Measurements from ENCODE around the gene KRT6A. TPM values are rescaled to one million over a fixed set of nuclear protein-coding genes. Genes with fewer than 3 reads are reported as not detected.
"Not testable (repeated sequence)": the region's sequence is repeated elsewhere in the genome, so short reads cannot be mapped to it uniquely, and the experiment has no call there.

KRT6A gene
- total RNA-seq, 1 experiment from 2014 or later: not detected

- no peaks in the 10 kb centered on the region for H3K4me1 ChIP-seq
- no peak overlapping the region for H3K27ac ChIP-seq
- H3K27me3 ChIP-seq: 0 out of 2 replicates have a peak, but pooled peaks cover 3% of the 10 kb centered on the region
- 0 out of 2 replicates have a peak, but pooled peaks cover 3% of the 10 kb centered on the region for H3K9me3 ChIP-seq (replicated peaks)
- DNase-seq: no peak
- no peak overlapping the region for H3K4me3 ChIP-seq
- no peaks in the 10 kb centered on the region for H3K36me3 ChIP-seq
These were observed 13.0 kb downstream of the KRT6A start for GRCh38 chr12:52480073-52480472.

- Histone ChIP-seq H3K4me1 (no peaks in the 10 kb centered on the region), H3K9me3 (replicated peaks) (no peaks in the 10 kb centered on the region), H3K27ac (no peak overlapping the region), H3K4me3 (no peak overlapping the region), H3K36me3 (no peaks in the 10 kb centered on the region), H3K27me3 (0 out of 2 replicates have a peak, but pooled peaks cover 3% of the 10 kb centered on the region)
- no peak for DNase-seq
These were observed 15.4 kb downstream of the KRT6A start for GRCh38 chr12:52477651-52478050.

- Histone ChIP-seq H3K27ac (no peak overlapping the region), H3K9me3 (replicated peaks) (no peaks in the 10 kb centered on the region), H3K36me3 (no peaks in the 10 kb centered on the region), H3K27me3 (0 out of 2 replicates have a peak, but pooled peaks cover 3% of the 10 kb centered on the region), H3K4me1 (no peaks in the 10 kb centered on the region), H3K4me3 (no peak overlapping the region)
- no peak for DNase-seq
These were observed 18.8 kb downstream of the KRT6A start for GRCh38 chr12:52474212-52474611.

GRCh38 chr12:52473768-52474167 is 19.3 kb downstream of the KRT6A start, which contains the start of gene KRT6C:
TSS of gene KRT6C (minus strand) at chr12:52473805. CDS start at chr12:52473737, 68 bp downstream.
- H3K9me3 ChIP-seq (replicated peaks): no peaks in the 10 kb centered on the region
- H3K27me3 ChIP-seq: 0 out of 2 replicates have a peak, but pooled peaks cover 3% of the 10 kb centered on the region
- no peak within 1 kb of the TSS for H3K4me3 ChIP-seq
- H3K4me1 ChIP-seq: no peaks in the 10 kb centered on the region
- no peak for DNase-seq
- no peak within 1 kb of the TSS for H3K27ac ChIP-seq
- H3K36me3 ChIP-seq: no peaks in the 10 kb centered on the region

- Histone ChIP-seq H3K4me3 (no peak overlapping the region), H3K27ac (no peak overlapping the region), H3K9me3 (replicated peaks) (no peaks in the 10 kb centered on the region), H3K4me1 (no peaks in the 10 kb centered on the region), H3K27me3 (no peaks in the 10 kb centered on the region; the same call in 1 of the 2 replicates), H3K36me3 (no peaks in the 10 kb centered on the region)
- DNase-seq: no peak
These were observed 23.2 kb downstream of the KRT6A start for GRCh38 chr12:52469853-52470252.

GRCh38 chr12:52464897-52465296 is 28.2 kb downstream of the KRT6A start:
- Histone ChIP-seq H3K9me3 (replicated peaks) (no peaks in the 10 kb centered on the region), H3K27me3 (no peaks in the 10 kb centered on the region; the same call in 1 of the 2 replicates), H3K4me1 (no peaks in the 10 kb centered on the region), H3K4me3 (no peak overlapping the region), H3K36me3 (no peaks in the 10 kb centered on the region), H3K27ac (no peak overlapping the region)
- DNase-seq: no peak

GRCh38 chr12:52461693-52462092 is 31.4 kb downstream of the KRT6A start:
- H3K27ac ChIP-seq: no peak overlapping the region
- no peaks in the 10 kb centered on the region for H3K27me3 ChIP-seq
- no peaks in the 10 kb centered on the region for H3K36me3 ChIP-seq
- DNase-seq: no peak
- no peaks in the 10 kb centered on the region for H3K4me1 ChIP-seq
- H3K9me3 ChIP-seq (replicated peaks): no peaks in the 10 kb centered on the region
- no peak overlapping the region for H3K4me3 ChIP-seq

GRCh38 chr12:52458861-52459260 is 34.2 kb downstream of the KRT6A start:
- no peak overlapping the region for H3K27ac ChIP-seq
- no peaks in the 10 kb centered on the region for H3K4me1 ChIP-seq
- no peaks in the 10 kb centered on the region for H3K27me3 ChIP-seq
- H3K36me3 ChIP-seq: no peaks in the 10 kb centered on the region
- H3K4me3 ChIP-seq: no peak overlapping the region
- no peaks in the 10 kb centered on the region for H3K9me3 ChIP-seq (replicated peaks)
- DNase-seq: no peak

- Histone ChIP-seq H3K27ac (no peak overlapping the region), H3K36me3 (no peaks in the 10 kb centered on the region), H3K27me3 (no peaks in the 10 kb centered on the region), H3K9me3 (replicated peaks) (no peaks in the 10 kb centered on the region), H3K4me1 (no peaks in the 10 kb centered on the region), H3K4me3 (no peak overlapping the region)
- no peak for DNase-seq
These were observed 37.2 kb downstream of the KRT6A start for GRCh38 chr12:52455821-52456220.

- no peak overlapping the region for H3K4me3 ChIP-seq
- DNase-seq: no peak
These were observed 38.5 kb downstream of the KRT6A start for GRCh38 chr12:52454411-52455201.

GRCh38 chr12:52452101-52452500 is 41.0 kb downstream of the KRT6A start, which contains the start of gene KRT6B:
TSS of gene KRT6B (minus strand) at chr12:52452146. CDS start at chr12:52452078, 68 bp downstream.
- Histone ChIP-seq H3K27ac (no peak within 1 kb of the TSS), H3K9me3 (replicated peaks) (no peaks in the 10 kb centered on the region), H3K36me3 (no peaks in the 10 kb centered on the region), H3K4me3 (no peak within 1 kb of the TSS), H3K4me1 (no peaks in the 10 kb centered on the region), H3K27me3 (no peaks in the 10 kb centered on the region)
- DNase-seq: no peak

More at GRCh38 chr12:52454411-52455201, 38.5 kb downstream of the KRT6A start:
- H3K4me1 ChIP-seq: no peaks in the 10 kb centered on the region
- H3K36me3 ChIP-seq: no peaks in the 10 kb centered on the region
- no peaks in the 10 kb centered on the region for H3K27me3 ChIP-seq
- H3K9me3 ChIP-seq (replicated peaks): no peaks in the 10 kb centered on the region
- no peak overlapping the region for H3K27ac ChIP-seq

GRCh38 chr12:52448228-52448627 is 44.8 kb downstream of the KRT6A start:
- DNase-seq: no peak

GRCh38 chr12:52447196-52447595 is 45.9 kb downstream of the KRT6A start:
- H3K36me3 ChIP-seq; DNase-seq; H3K27me3 ChIP-seq; H3K9me3 ChIP-seq (replicated peaks); H3K4me3 ChIP-seq; H3K27ac ChIP-seq; H3K4me1 ChIP-seq: not testable (repeated sequence)

More at GRCh38 chr12:52448228-52448627, 44.8 kb downstream of the KRT6A start:
- Histone ChIP-seq H3K4me1 (no peaks in the 10 kb centered on the region), H3K4me3 (no peak overlapping the region), H3K27ac (no peak overlapping the region), H3K27me3 (peaks cover 4% of the 10 kb centered on the region; the same call in 1 of the 2 replicates), H3K36me3 (no peaks in the 10 kb centered on the region), H3K9me3 (replicated peaks) (no peaks in the 10 kb centered on the region)

- H3K4me1 ChIP-seq: no peaks in the 10 kb centered on the region
- no peak for DNase-seq
- H3K27me3 ChIP-seq: peaks cover 4% of the 10 kb centered on the region; the same call in 1 of the 2 replicates
- no peaks in the 10 kb centered on the region for H3K9me3 ChIP-seq (replicated peaks)
- no peak overlapping the region for H3K4me3 ChIP-seq
- H3K36me3 ChIP-seq: no peaks in the 10 kb centered on the region
- no peak overlapping the region for H3K27ac ChIP-seq
These were observed 46.6 kb downstream of the KRT6A start for GRCh38 chr12:52446367-52447045.

- Histone ChIP-seq H3K27me3 (peaks cover 4% of the 10 kb centered on the region; the same call in 1 of the 2 replicates), H3K36me3 (no peaks in the 10 kb centered on the region), H3K4me1 (no peaks in the 10 kb centered on the region), H3K27ac (no peak overlapping the region), H3K9me3 (replicated peaks) (no peaks in the 10 kb centered on the region), H3K4me3 (no peak overlapping the region)
- DNase-seq: no peak
These were observed 47.2 kb downstream of the KRT6A start for GRCh38 chr12:52445876-52446275.
